ENCODE results near the gene ANP32A. TPM values are rescaled to one million over a fixed set of nuclear protein-coding genes. Genes with fewer than 3 reads are reported as not detected.

Gene ANP32A
- total RNA-seq, 1 experiment from 2014 or later, result 220 TPM

DNA sequence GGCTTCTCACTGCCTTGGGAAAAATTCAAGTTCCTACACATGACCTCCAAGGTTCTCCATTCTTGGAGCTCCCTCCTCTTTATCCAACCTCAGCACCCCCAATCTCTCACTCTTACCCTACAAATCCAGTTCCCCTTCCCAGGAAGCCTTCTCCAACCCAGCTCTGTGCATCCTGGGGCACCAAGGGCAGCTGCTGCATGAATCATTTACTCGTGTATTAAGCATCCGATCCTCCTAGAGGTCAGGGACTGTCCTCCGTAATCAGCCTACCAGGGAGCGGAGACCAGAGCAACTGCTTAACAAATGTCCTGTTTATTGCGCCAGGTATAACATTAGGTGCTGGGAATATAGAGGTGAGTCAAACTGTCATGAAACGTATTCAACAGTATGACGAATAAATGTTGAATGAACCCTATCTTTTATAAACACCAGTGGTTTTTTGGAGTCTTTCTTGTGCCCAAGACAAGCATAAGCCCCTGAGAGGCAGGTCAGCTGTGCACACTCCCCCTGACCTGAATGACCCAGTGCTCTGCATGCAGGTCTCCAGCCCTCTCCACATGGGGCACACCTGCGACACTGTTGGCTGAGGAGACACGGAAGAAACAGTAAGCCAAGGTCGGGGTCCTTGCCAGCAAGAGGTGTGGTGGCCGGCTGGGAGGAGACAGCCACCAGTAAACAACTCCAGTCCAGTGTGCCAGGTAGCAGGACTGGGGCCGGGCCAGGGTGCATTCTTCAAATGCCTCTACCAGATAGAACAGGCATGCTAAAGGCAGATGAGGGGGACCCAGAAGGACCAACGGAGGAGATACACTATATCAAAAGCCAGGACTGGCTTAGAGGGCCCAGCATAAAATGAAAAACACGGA lies 27.6 kb downstream of the ANP32A start:
- CTCF ChIA-PET, result interaction anchor here (0.9 to 2.1 kb wide), 2 partner anchors 83 to 119 kb away, joined by 3 to 9 read pairs; no protein-coding TSS in a partner anchor
- no peak overlapping the region for H3K27ac ChIP-seq (ENCODE audit: low read depth, low read length)

More for the DNA sequence above, 27.6 kb downstream of the ANP32A start:
- DNase-seq (ENCODE audit: low read depth, low spot score) (no peak), ATAC-seq (no peak)
- BruUV-seq (replicated peaks), result no TSS peak
- Histone ChIP-seq H4K20me1 (ENCODE audit: insufficient read depth) (peaks cover 8% of the 10 kb centered on the region; the same call in 1 of the 2 replicates), H3K9me3 (ENCODE audit: control insufficient read depth in 1 of 2, insufficient read depth in 1 of 2, low read depth in 1 of 2, low read length in 2 of 2) (no peaks in the 10 kb centered on the region), H2AFZ (ENCODE audit: low read depth, low read length, poor library complexity, severe bottlenecking) (no peak overlapping the region), H3K9me2 (ENCODE audit: insufficient read depth) (no peaks in the 10 kb centered on the region), H3K4me1 (ENCODE audit: control insufficient read depth in 1 of 2, insufficient read depth in 2 of 2, low read length in 2 of 2) (peaks cover 0 to 9% of the 10 kb centered on the region in 2 experiments; a peak in 1 of 4 replicates), H3K27me3 (ENCODE audit: insufficient read depth, low read length) (no peaks in the 10 kb centered on the region), H3K4me3 (replicated peaks in 1 of 2; ENCODE audit: low read depth in 1 of 2, low read length in 2 of 2) (no peak overlapping the region), H3K79me2 (ENCODE audit: insufficient read depth, low read length) (peaks cover 100% of the 10 kb centered on the region), H3K36me3 (ENCODE audit: control insufficient read depth in 1 of 2, insufficient read depth in 2 of 2, low read length in 2 of 2) (peaks cover under 1 to 2% of the 10 kb centered on the region in 2 experiments; a peak in 2 of 4 replicates), H3K9ac (ENCODE audit: low read length) (no peak overlapping the region), H3K4me2 (ENCODE audit: low read length) (no peak overlapping the region)
- POLR2A ChIA-PET, result no interaction called here
- TF ChIP-seq YY1 (IDR thresholded peaks at IDR 0.05; ENCODE audit: extremely low read depth, insufficient replicate concordance, low read depth, low read length), result no peak
- TF ChIP-seq, protein P1, sequence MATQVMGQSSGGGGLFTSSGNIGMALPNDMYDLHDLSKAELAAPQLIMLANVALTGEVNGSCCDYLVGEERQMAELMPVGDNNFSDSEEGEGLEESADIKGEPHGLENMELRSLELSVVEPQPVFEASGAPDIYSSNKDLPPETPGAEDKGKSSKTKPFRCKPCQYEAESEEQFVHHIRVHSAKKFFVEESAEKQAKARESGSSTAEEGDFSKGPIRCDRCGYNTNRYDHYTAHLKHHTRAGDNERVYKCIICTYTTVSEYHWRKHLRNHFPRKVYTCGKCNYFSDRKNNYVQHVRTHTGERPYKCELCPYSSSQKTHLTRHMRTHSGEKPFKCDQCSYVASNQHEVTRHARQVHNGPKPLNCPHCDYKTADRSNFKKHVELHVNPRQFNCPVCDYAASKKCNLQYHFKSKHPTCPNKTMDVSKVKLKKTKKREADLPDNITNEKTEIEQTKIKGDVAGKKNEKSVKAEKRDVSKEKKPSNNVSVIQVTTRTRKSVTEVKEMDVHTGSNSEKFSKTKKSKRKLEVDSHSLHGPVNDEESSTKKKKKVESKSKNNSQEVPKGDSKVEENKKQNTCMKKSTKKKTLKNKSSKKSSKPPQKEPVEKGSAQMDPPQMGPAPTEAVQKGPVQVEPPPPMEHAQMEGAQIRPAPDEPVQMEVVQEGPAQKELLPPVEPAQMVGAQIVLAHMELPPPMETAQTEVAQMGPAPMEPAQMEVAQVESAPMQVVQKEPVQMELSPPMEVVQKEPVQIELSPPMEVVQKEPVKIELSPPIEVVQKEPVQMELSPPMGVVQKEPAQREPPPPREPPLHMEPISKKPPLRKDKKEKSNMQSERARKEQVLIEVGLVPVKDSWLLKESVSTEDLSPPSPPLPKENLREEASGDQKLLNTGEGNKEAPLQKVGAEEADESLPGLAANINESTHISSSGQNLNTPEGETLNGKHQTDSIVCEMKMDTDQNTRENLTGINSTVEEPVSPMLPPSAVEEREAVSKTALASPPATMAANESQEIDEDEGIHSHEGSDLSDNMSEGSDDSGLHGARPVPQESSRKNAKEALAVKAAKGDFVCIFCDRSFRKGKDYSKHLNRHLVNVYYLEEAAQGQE (IDR thresholded peaks at IDR 0.05; ENCODE audit: low read depth), result no peak
- intact Hi-C loops (cut with micrococcal nuclease), result no loop called here
- RAD21 ChIA-PET (ENCODE audit: low non-redundant PET in 1 of 2, low total read pairs in 2 of 2, uncharacterized antibody in 2 of 2, unreplicated experiment in 2 of 2), result no interaction called here
